HG03565 (cell line): ENCODE results near the gene CEP295NL.
"Not testable (repeated sequence)": the region's sequence is repeated elsewhere in the genome, so short reads cannot be mapped to it uniquely, and the experiment has no call there.

Experiments used
- ATAC-seq: cut with Tn5 transposase; IDR thresholded peaks from one replicate; pipeline ENCODE4 v1.9.1; 2021; ENCODE audit warnings: mild to moderate bottlenecking, moderate library complexity; ENCODE audit not compliant: unreplicated experiment

Gene CEP295NL

DNA sequence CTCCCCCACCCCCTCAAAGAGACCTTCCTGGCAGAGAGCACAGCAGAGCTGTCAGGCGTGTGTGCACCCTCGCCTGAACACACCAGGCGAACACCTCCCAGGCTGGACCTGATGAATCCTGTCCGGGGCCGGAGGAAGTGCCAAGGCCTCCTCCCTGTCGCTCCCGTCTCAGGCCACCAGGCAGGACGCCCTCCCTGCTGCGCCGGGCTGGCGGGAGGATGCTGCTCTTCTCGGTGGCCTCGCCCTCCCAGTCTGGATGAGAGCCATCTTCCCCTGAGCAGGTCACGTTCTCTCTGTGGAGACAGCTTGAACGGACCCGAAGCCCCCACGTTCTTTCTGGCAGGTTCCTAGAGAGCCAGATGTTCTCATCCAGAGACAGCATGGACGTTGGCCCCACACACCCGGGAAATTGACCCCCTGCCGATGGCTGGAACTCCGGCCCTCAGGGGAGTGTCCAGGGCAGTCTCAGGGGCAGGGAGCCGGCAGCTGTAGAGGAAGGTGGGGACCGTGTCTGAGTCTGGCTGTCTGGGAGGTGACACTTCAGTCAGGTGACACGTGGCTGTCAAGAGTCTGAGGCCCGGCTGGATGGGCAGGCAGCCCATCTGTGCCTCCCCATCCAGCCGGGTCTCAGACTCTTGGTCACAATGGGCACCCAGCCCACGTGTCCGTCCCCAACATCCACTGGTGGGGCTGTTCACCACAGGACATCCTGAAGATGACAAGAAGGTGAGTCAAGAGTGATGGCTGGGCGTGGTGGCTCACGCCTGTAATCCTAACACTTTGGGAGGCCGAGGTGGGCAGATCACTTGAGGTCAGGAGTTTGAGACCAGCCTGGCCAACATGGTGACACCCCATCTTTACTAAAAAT lies 27.1 kb upstream of the CEP295NL start:
- ATAC-seq, result no peak

DNA sequence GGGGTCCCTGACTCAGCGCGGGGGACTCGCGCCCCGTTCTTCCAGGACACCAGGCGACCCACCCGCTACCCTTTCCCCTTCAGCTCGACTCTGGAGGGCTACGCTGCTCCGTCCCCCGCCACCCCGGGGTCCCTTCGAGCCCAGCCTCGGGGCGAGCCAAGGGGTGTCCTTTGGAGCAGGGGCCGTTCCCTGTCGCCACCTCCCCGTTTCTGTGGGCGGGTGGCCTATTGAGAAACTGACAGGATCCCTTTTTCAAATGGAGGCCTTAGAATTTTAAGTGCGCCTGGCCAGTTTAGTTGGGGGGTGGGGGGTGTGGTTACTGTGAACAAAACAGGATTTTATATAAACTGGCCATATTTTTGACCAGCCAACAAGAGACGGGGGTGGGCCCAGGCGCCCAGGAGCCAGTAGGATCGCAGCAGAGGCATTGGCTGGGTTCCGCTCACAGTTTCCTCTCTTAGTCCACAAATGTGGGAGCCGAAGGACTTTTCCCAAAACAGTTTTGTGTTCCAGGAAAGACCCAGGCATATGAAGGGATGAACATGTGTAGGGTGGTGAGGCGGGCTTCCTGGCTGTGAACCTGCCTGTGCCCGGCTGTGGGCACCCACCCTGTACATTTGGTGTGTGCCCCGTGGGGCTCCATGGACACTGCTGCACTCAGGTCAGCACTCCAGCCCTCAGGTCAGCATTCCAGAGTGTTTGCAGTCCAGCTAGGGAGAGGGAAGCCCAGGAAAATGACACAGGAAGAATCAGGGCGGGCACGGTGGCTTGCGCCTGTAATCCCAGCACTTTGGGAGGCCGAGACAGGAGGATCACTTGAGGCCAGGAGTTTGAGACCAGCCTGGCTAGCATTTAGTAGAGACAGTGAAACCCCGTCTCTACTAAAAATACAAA lies 22.9 kb upstream of the CEP295NL start:
- ATAC-seq, result no peak

DNA sequence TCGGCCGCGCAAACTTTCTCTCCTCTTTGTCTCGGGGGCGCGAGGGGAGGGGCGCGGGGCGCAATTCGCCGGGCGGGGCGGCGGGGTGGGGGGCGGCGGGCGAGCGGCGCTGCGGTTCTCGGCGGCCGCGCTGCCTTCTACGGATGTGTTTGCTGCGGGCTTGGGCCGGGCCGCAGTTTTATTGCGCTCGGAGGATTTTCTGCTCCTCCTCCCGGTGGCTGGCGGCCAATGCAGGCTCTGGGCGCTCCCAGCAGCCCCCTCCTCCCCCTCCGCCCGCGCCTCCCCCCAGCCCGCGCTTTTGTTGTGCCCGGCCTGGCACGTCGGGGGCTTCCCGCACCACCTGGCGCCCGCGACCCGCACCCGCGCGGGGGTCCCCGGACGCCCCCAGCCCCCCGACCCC lies 22.2 kb upstream of the CEP295NL start, which contains the start of gene TIMP2:
TSS of gene TIMP2 (minus strand) at position 154 of the 400 bp plus-strand sequence. CDS start 299 bp downstream, outside the sequence.
- ATAC-seq, result no peak

DNA sequence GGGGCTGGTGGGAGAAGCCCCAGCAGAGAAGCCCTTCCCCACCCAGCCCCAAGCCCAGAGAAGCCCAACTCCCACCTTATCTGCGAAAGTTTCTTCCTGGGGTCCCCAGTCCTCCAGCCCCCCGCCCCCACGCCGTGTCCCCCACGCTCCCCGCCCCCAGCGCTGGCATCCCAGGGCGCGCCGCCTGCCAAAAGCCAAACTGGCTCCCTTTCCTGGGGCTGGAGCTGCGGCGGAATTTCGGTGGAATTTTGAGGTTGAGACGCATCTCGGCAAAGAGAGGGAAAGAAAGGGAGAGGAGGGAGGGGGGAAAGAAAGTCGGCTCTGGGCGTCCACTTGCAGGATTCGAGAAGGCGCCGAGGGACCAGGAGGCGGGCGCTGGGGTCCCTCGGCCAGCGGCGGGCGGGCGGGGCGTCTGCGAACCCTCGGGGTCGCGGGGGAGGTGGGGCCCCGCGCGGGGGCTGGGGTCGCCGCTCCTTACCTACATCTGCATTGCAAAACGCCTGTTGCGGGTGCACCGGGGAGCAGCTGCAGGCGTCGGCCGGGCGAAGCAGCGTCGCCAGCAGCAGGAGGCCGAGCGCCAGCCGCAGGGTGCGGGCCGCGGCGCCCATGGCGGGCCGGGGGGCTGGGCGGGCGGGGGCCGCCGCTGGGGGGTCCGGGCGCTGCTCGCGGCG lies 21.6 kb upstream of the CEP295NL start:
- no peak for ATAC-seq

DNA sequence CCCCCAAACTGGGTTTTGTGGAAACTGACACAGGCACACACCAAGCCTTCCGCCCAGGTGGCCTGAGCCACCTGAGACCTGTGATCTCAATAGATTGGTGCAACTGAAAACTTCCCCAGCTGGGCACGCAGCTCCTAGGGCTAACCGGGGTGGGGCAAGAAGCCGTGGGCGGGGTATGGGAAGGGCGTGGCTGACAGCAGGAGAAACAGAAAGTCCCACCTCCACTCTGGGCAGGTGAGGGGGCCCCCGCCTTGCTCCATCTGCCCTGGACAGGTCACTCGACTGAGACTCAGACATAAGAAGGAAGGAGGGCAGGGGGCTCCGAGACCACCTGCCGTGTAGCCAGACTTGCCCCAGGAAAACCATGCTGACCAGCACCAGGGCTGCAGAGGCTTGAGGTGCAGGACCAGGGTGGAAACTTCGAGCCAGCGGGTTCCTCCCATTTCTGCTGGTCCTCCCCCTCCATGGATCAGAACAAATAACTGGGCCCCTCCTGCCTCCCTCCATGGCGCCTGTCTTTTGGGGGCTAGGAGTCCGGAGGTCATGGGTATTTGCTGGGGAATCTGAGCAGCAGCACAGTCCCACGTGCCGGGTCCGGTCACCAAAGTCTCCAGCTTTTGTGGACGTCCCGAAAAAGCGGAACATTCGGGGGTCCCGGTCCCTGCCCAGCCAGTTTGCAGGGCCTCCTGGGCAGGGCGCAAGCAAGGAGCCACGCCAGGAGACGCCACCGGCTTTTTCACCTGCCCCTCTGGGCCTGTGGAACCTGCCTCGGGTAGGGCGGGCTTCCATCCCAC lies 20.9 kb upstream of the CEP295NL start:
- no peak for ATAC-seq

DNA sequence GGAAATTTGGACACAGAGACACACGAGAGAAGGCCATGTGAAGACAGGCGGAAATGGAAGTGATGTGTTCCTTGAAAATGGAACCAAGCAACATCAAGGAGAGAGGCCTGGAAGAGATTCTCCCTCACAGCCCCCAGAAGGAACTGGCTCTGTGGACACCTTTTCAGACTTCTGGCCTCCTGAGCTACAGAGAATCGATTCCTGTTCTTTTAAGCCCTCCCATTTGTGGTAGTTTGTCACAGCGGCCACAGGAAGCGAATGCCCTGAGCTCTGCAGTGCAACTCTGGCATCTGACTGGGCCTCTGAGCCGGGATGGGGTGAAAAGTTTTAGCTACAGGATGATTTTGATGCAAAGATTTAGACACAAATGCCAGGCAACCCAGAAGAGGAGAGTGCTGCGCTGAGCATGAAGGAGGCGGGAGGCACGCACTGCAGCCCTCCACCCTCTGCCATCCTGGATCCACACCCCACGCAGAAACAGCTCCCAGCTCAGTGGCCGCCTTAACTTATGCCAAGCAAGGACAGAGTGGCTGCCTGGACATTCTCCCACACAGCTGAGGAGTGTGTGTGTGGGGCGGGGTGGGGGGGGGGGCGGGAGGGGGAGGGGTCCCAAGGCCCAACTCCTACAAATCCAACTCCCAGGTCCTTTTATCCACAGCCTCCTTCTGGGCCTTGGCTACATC lies 20.0 kb upstream of the CEP295NL start:
- no peak for ATAC-seq

DNA sequence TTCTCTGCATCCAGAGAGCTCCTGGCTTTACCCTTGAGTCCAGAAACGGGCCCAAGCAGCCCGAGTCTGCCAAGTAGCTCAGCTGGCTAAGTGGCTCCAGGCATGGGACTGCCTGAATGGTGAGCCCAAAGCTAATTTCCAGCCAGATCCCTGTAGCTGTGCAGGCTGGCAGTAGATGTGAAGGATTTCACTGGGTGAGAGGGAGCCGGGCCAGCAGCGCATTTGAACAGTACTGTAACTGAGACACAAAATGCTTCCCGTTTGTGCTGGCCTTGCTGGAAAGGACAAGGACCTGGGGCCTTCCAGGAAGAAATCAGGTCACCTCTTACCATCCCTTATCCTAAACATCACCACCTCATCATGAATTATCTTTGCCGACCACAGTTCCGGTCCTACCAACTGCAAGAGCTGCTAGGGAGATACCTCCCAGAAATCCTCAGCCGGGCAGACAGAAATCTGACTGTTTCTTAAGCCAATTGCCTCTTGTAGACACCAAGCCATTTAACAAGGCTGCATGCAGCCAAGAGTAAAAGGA lies 18.5 kb upstream of the CEP295NL start:
- no peak for ATAC-seq

DNA sequence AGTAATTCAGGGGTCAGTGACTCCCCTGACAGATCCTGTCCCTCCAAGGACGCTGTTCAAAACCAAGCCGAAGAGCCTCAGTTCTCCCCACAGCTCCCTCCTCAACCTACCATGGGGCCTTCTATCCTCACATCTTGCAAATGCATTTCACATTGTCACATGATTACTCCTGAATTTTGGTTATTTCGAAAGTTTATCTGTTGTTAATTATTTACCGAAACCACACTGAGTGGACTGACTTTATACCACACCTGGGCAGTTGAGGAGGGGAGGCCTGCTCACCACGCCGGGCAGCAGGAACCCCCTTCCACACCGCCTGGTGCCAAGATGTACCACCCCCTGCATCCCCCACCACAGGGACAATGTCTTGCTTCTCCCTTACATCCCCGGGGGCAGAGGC lies 17.5 kb upstream of the CEP295NL start:
- no peak for ATAC-seq

DNA sequence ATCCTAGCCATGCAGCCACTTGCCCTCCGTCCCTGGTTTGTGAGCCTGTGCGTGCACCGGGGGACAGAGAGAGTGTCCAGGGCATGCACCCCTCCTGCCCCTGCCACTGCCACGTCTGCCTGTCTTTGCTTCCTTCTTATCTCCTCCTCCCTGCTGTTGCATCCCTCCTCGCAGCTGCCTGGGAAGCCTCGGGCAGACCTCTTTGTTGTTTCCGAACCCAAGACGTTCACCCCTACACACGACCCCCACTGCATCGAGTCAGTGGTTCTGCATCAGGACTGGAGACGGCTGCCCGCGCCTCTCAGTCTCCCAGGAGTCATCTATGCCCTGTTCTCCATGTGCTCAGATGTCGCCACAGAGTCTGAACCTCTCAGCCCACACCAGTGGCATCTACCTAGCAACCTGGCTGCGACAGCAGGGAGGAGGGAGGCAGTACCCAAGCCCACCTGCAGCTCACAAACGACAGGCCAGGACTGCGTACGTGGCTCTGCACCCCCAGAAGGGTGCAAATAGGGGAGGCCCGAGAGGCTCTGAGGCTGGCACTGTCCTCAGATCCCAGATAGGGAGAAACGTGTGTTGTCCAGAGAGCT lies 17.0 kb upstream of the CEP295NL start:
- ATAC-seq, result no peak

DNA sequence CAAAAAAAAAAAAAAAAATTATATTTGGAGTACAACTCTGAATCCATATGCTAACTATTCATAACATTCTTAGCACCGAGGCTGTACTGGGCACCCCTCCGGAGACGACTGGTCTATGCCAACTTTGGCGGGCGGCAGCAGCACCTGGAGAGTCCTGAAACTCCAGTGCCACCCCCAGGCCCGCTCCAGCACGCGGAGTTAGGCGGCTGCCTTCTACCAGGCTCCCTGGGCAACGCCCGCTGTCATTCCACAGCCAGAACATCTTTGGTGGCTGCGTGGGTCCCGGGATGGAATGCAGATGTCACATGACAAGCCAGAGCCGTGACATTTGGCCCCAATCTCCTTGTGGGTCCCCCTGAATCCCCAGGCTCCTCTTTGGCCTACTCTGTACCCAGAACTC lies 16.0 kb upstream of the CEP295NL start:
- ATAC-seq, result no peak

DNA sequence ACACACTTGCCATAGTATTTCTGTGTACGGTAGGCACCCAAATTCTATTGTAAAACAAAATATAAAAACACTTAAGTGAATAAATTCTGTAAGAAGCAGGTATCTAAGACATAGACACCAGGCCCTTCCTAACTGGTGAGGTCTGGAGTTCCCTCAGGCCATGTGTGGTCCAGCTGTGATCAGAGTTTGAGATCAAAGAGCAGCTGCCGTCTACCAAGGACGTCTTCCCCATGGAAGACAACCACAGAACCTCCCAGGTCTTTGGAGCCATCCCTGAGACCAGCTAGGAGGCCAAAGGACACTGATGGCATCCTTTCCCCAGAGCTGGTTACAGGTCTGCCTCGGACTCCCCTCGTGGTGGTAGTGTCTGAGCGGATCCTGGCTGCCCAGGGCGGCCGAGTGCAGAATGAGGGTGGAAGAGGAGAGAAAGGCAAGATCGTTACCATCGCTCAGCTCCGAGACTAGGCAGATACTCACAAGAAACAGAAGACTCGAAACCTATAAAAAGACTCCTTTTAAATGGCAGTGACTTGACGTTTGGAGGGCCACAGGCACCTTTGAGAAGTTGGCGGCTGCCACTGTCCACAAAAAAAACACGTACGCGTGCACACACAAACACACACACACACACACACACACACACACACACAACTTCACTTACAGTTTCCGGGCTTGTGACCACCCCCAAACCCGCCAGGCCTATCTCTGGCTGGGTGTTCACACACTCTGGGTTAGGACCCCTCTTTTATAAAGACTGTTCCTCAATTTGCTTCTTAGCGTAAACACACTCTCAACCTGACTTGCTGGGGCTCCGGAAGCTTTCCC lies 14.7 kb upstream of the CEP295NL start:
- no peak for ATAC-seq

DNA sequence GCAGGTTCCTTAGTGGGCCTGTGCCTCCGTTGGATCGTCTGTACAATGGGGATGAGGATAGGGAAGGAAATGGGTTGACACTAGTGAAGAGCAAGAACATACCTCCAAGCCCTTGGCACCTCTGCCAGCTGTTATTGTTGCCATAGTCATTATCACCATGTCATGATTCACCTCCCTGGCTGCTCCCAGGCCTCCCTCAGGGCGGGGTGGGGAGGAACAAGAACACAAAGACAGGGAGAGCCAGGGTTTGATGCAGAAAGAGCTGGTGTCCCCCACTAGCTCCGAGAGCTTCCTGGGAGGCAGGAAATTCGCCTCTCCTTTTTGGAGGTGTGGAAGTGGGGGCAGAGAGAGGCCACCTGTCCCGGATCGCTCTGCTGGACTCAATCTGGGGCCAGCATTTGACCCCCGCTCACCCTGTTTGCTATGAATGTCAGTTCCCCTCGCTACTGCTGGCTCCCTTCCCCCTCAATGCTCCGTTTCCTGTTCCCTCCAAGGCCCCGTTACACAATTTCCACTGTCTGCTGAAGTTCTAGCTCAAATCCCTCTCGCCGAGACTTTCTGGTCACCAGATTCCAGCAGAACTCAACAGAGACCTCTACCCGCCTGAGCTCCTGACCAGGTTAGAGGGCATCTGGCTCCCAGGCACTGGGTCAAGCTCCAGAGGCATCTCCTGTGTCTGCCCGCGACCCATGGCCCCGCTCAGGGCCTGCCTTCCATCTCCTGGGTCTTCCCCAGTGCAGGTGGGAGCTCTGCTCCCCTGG lies 13.1 kb upstream of the CEP295NL start:
- ATAC-seq, result no peak

DNA sequence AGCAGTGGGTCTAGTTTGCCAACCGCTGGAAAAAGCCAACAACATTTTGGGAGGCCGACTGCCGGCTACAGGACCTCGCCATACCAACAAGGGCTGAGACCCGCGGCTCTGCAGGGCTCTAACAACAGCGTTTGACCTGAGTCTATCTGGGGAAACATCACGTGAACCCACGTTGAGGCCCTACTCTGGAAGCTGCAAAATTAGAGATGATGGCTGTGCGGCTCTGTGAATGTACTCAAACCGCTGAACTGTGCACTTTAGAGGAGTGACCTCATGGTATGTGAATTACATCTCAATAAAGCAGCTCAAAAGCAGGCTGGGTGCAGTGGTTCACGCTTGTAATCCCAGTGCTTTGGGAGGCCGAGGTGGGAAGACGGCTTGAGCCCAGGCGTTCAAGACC lies 10.1 kb upstream of the CEP295NL start:
- ATAC-seq, result no peak

DNA sequence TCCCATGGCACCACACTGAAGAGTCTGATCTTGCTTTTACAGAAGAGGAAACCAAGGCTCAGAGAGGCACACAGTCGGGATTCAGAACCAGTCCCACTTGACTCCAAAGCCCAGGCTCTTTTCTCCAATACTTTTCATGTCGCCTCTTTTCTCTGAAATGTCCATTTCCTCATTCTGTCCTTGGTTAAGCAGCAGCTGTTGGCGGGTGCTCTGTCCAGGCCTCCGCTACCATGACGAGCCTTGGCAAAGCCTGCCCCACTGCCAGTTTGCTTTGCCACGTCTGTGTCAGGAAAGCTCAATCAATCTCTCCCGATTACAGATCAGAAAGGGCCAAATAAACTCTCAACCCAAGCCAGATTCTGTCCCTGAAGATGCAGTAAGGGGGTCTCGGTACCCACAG lies 9.1 kb upstream of the CEP295NL start:
- no peak for ATAC-seq

DNA sequence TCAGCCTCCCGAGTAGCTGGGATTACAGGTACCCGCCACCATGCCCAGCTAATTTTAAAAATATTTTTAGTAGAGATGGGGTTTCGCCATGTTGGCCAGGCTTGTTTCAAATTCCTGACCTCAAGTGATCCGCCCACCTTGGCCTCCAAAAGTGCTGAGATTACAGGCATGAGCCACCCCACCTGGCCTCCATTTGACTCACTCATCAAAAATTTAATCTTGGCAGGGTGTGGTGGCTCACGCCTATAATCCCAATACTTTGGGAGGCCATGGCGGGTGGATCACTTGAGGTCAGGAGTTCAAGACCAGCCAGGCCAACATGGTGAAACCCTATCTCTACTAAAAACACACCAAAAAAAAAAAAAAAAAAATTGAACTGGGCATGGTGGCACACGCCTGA lies 8.5 kb upstream of the CEP295NL start:
- not testable (repeated sequence) for ATAC-seq

DNA sequence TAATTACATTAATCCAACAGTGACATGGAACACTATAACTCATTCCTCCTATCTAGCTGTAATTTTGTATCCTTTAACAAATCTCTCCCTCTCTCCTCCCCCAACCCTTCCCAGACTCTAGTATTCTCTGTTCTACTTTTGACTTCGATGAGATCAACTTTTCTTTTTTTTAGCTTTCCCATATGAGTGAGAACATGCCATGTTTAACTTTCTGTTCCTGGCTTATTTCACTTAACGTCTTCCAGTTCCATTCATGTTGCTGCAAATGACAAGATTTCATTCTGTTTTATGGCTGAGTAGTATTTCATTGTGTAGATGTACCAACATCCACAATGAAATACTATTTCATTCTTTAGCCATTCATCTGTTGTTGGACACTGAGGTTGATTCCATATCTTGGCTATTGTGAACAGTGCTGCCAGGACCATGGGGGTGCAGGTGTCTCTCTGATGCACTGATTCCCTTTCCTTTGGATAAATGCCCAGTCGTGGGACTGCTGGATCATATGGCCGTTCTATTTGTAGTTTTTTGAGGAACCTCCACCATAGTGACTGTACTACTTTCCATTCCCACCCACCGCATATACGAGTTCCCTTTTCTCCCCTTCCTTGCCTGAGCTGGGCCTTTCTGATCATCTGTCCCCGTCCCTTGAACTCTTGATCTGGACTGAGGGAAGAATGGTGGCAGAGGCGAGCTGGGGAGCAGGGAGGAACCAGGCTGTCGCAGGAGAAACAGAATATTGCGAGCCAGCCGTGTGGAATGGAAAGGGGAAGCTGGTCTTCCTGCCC lies 7.7 kb upstream of the CEP295NL start:
- ATAC-seq, result no peak

DNA sequence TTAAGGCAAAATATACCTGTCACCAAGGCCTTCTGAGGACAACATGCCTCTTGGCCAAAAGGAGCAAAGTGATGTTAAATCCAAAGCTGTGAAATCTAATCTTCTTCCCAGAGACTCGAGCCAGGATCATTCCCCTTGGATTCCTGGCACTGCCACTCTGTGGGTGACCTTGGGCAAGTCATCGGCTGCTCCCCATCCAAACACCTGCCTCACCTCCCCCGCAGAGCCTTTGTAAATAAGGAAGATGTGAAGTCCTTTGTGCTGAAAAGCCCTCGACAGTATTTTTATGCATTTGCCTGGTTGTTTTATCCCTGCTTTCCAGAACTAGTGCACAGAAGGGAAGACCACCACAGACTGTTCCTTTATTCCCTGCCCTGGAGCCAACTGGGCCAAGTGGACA lies 5.4 kb upstream of the CEP295NL start:
- ATAC-seq, result no peak
